Measurements from ENCODE around the gene CHRNB1. TPM values are rescaled to one million over a fixed set of nuclear protein-coding genes. Genes with fewer than 3 reads are reported as not detected.
A peak's percentile ranks its signal among the peaks of the same experiment; 100 is the strongest.

CHRNB1 gene
- total and polyA plus RNA-seq, 2 experiments from 2014 or later, result 11.1 to 11.2 TPM

- no peak; the same call in 1 of the 2 replicates for TF ChIP-seq POLR2AphosphoS5 (IDR thresholded peaks at IDR 0.05; ENCODE audit: low read depth)
- TF ChIP-seq CREB1 (CRISPR knock-in tag; IDR thresholded peaks at IDR 0.05; ENCODE audit: low read depth), result peak; percentile 88
- no peak for TF ChIP-seq STAT1 (IDR thresholded peaks at IDR 0.05; ENCODE audit: unreplicated experiment)
- TF ChIP-seq, protein P1, sequence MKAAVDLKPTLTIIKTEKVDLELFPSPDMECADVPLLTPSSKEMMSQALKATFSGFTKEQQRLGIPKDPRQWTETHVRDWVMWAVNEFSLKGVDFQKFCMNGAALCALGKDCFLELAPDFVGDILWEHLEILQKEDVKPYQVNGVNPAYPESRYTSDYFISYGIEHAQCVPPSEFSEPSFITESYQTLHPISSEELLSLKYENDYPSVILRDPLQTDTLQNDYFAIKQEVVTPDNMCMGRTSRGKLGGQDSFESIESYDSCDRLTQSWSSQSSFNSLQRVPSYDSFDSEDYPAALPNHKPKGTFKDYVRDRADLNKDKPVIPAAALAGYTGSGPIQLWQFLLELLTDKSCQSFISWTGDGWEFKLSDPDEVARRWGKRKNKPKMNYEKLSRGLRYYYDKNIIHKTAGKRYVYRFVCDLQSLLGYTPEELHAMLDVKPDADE (IDR thresholded peaks at IDR 0.05), result no peak
- no peak for TF ChIP-seq ZNF331 (CRISPR knock-in tag; IDR thresholded peaks at IDR 0.05; ENCODE audit: low read depth)
- TF ChIP-seq, protein P2, sequence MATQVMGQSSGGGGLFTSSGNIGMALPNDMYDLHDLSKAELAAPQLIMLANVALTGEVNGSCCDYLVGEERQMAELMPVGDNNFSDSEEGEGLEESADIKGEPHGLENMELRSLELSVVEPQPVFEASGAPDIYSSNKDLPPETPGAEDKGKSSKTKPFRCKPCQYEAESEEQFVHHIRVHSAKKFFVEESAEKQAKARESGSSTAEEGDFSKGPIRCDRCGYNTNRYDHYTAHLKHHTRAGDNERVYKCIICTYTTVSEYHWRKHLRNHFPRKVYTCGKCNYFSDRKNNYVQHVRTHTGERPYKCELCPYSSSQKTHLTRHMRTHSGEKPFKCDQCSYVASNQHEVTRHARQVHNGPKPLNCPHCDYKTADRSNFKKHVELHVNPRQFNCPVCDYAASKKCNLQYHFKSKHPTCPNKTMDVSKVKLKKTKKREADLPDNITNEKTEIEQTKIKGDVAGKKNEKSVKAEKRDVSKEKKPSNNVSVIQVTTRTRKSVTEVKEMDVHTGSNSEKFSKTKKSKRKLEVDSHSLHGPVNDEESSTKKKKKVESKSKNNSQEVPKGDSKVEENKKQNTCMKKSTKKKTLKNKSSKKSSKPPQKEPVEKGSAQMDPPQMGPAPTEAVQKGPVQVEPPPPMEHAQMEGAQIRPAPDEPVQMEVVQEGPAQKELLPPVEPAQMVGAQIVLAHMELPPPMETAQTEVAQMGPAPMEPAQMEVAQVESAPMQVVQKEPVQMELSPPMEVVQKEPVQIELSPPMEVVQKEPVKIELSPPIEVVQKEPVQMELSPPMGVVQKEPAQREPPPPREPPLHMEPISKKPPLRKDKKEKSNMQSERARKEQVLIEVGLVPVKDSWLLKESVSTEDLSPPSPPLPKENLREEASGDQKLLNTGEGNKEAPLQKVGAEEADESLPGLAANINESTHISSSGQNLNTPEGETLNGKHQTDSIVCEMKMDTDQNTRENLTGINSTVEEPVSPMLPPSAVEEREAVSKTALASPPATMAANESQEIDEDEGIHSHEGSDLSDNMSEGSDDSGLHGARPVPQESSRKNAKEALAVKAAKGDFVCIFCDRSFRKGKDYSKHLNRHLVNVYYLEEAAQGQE (IDR thresholded peaks at IDR 0.05; ENCODE audit: unreplicated experiment), result no peak
- TF ChIP-seq JUNB (IDR thresholded peaks at IDR 0.05; ENCODE audit: unreplicated experiment), result no peak
These were observed 38.6 kb downstream of the CHRNB1 start (continued) for GRCh38 chr17:7483255-7484066.

- ATAC-seq (peak; percentile 59), DNase-seq (ENCODE audit: low spot score) (peak; percentile 95)
- Mint-ChIP-seq H3K27me3 (ENCODE audit: insufficient read depth, low read depth, poor library complexity) (peaks cover 34% of the 10 kb centered on the region), H3K4me1 (peaks cover 55% of the 10 kb centered on the region), H3K36me3 (ENCODE audit: low read depth) (peaks cover 29% of the 10 kb centered on the region), H3K27ac (peak within 1 kb of the TSS; percentile 99), H3K9me3 (no peaks in the 10 kb centered on the region; the same call in 1 of the 3 replicates), H3K4me3 (peak within 1 kb of the TSS; percentile 93)
- Histone ChIP-seq H2AFZ (0 out of 2 replicates have a peak within 1 kb of the TSS, but pooled peaks have one; percentile 2), H3K27me3 (ENCODE audit: insufficient read depth) (no peaks in the 10 kb centered on the region), H3K9me2 (ENCODE audit: insufficient read depth) (no peaks in the 10 kb centered on the region), H3K36me3 (ENCODE audit: insufficient read depth) (no peaks in the 10 kb centered on the region), H3F3A (replicated peaks; ENCODE audit: low read depth) (peaks cover 20% of the 10 kb centered on the region; the same call in 1 of the 2 replicates), H4K20me1 (replicated peaks; ENCODE audit: insufficient read depth) (peaks cover 24% of the 10 kb centered on the region), H3K4me3 (peak within 1 kb of the TSS; percentile 86), H3K27ac (ENCODE audit: low read depth) (peak within 1 kb of the TSS; percentile 95), H3K4me2 (peak within 1 kb of the TSS; percentile 78), H3K79me2 (replicated peaks; ENCODE audit: insufficient read depth) (peaks cover 59% of the 10 kb centered on the region), H3K4me1 (ENCODE audit: insufficient read depth) (peaks cover 26% of the 10 kb centered on the region)
- TF ChIP-seq ZNF114 (CRISPR knock-in tag; IDR thresholded peaks at IDR 0.05) (peak; percentile 96), CREB1 (CRISPR knock-in tag; IDR thresholded peaks at IDR 0.05; ENCODE audit: low read depth) (peak; percentile 71), EZH2phosphoT487 (IDR thresholded peaks at IDR 0.05; ENCODE audit: unreplicated experiment) (no peak), POLR2AphosphoS5 (IDR thresholded peaks at IDR 0.05; ENCODE audit: low read depth) (peak; percentile 99)
- TF ChIP-seq, protein P2 (IDR thresholded peaks at IDR 0.05; ENCODE audit: unreplicated experiment), result peak; percentile 31
- TF ChIP-seq, protein P1 (IDR thresholded peaks at IDR 0.05), result peak; percentile 51; the same call in 1 of the 2 replicates
These were observed 39.4 kb downstream of the CHRNB1 start, which contains the start of gene POLR2A for GRCh38 chr17:7484067-7484918. Gene POLR2A, plus strand, starts transcription at chr17:7484366.

Measured in GM23338 (cell line).